Head of caudate nucleus (tissue), 42 donors: ENCODE data around the gene XPNPEP3.

Source experiments
- DNase-seq, 42 donors: peaks; one replicate each; pipeline versions ENCODE4 v3.0.0 to v3.0.0-alpha.2; 2020 to 2021; ENCODE audit warnings: mixed read lengths in 7 of 42
- intact Hi-C: fragments of 100-400 bp; cut with DNase I; formaldehyde crosslinking; loops from one replicate; pipeline ENCODE4 v1.15.0; 2022

Gene XPNPEP3

GRCh38 chr22:40919446-40919845 lies 62.5 kb downstream of the XPNPEP3 start:
- intact Hi-C loops: no loop called here
- no peak for DNase-seq

DNA sequence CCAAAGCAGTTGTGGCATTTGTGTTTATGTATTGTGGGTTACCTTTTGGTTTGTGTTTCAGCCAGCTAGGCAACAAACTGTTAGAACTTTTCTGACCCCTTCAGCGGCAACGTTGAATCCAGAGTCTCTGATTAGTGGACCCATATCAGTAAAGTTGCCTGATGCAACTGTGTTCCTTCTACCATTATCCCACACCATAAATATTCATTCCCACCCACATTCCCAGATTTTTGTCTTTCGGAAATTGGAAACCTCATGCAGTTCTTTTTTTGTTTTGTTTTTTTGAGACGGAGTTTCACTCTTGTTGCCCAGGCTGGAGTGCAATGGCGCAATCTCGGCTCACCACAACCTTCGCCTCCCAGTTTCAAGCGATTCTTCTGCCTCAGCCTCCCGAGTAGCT lies 63.6 kb downstream of the XPNPEP3 start:
- no peak for DNase-seq
- intact Hi-C loops: loop anchor here (10.0 kb wide), 1 partner anchor 604 kb away; no protein-coding TSS in a partner anchor

DNA sequence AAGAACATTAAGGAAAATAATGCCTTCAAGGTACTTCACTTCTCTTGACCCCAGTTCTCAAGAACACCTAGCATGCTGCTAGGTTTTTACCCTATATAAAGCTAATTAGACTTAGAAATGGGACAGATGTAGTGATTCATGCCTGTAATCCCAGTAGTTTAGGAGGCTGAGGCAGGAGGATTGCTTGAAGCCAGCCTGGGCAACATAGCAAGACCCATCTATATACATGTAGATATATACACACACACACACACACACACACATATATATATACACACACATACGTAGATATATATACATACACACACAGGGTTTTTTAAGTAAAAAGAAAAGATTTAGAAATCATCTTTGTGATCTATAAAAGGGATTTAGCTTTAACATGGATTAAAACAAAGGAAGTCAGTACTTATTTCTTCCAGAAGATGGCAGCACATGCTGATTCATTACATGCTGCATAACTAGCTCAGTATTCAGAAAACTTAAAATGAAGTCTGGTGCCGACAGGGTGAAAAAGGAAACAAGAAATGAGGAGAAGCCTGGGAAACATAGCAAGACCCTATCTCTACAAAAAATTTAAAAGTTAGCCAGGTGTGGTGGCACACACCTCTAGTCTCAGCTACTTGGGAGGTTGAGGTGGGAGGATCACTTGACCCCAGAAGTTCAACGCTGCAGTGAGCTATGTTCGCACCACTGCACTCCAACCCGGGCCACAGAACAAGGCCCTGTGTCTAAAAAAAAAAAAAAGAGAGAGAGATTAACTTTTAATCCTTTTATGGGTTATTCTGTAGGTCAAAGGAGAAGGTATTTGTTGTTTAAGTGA lies 65.7 kb downstream of the XPNPEP3 start:
- peak in 7 of 42 donors; percentile 8 to 61 (median 21) for DNase-seq
- intact Hi-C loops: loop anchor here (10.0 kb wide), 1 partner anchor 602 kb away; no protein-coding TSS in a partner anchor

GRCh38 chr22:40928657-40929056 lies 71.7 kb downstream of the XPNPEP3 start:
- intact Hi-C loops: loop anchor here (10.0 kb wide), 1 partner anchor 596 kb away; no protein-coding TSS in a partner anchor
- DNase-seq: no peak

- intact Hi-C loops: no loop called here
- no peak for DNase-seq
Observed at GRCh38 chr22:40932396-40932795, 75.4 kb downstream of the XPNPEP3 start.

GRCh38 chr22:40939202-40939601 lies 82.3 kb downstream of the XPNPEP3 start:
- no peak for DNase-seq
- intact Hi-C loops: no loop called here

DNA sequence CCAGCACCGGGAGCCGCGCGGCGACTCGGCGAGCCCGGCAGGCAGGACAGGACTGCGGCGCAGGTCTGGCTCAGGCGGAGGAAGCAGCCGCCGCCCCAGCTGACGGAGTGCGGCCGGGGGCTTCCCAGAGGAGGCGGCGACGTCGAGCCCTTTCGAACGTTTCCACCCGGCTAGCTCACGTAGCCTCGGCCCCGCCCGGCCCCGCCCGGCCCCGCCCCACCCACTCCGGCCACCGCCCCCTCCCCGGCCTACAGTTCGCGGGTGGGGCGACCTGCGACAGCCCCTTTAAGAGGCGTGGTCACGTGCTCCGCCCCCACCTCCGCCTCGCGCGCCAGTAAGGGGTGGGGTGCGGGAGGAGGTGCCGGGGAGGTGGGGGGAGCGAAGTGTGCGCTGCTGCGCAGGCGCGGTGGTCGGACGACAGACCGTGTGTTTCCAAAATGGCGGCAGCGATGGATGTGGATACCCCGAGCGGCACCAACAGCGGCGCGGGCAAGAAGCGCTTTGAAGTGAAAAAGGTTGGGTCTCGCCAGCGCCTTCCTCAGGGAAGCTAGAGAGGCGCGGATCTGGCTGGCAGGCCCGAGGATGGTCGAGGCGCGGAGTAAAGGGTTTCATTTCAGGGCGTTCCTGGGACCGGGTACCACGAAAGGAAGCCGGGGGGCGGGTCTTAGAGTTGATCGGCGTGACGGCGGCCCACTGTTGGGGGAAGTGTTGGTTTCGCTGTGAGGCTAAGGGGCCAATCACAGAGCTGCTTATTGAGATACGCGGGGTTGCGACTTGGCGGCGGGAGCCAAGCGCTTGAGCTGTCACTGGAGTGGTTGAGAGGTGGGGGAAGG lies 94.2 kb downstream of the XPNPEP3 start, which contains the start of gene RBX1:
Gene RBX1, plus strand, starts transcription at position 417 of the 833 bp plus-strand sequence. Its CDS starts 21 bp downstream, at position 438.
- intact Hi-C loops: loop anchor here (1.0 kb wide), 1 partner anchor 140 kb away; no protein-coding TSS in a partner anchor
- peak; percentile 98 to 100 (median 99) for DNase-seq

- DNase-seq: peak in 1 of 42 donors; percentile 17
- intact Hi-C loops: loop anchor here (1.0 kb wide), 1 partner anchor 139 kb away; no protein-coding TSS in a partner anchor
Observed at GRCh38 chr22:40951795-40952605, 95.1 kb downstream of the XPNPEP3 start.

DNA sequence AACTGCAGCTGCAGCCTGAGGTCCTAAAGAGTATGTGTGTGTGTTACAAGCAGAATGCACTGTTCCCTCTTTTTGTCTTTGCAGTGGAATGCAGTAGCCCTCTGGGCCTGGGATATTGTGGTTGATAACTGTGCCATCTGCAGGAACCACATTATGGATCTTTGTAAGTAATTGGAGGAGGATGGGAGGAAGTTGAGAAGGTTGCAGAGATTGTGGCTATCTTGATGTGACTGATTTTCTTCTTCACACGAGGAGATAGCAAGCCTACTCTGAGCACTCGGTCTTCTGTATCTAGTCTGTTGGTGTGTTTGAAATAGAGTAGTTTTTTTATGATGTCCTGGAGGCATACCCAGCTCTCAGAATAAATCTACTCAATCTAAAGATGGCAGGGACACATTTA lies 96.5 kb downstream of the XPNPEP3 start:
- intact Hi-C loops: no loop called here

DNA sequence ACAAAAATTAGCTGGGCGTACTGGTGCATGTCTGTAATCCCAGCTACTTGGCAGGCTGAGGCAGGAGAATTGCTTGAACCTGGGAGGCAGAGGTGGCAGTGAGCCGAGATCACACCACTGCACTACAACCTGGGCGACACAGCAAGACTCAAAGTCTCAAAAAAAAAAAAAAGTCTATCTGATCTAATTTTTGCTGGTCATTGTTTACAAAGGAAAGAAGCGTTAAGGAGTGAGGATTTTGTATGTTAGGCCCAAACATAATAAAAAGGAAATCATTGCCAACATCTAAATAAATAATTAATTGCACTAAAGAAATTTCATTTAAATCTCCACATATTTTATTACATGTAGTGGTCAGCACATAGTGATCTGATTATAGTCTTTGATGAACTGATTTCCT lies 97.2 kb downstream of the XPNPEP3 start:
- no peak for DNase-seq
- intact Hi-C loops: no loop called here

More for the DNA sequence above, 96.5 kb downstream of the XPNPEP3 start:
- DNase-seq: no peak

- DNase-seq: no peak
- intact Hi-C loops: no loop called here
Observed at GRCh38 chr22:40955571-40955970, 98.6 kb downstream of the XPNPEP3 start.

GRCh38 chr22:40957601-40958000 lies 100.7 kb downstream of the XPNPEP3 start:
- intact Hi-C loops: no loop called here
- DNase-seq: no peak

- intact Hi-C loops: no loop called here
- DNase-seq: no peak
Observed at GRCh38 chr22:40958299-40958698, 101.4 kb downstream of the XPNPEP3 start.

DNA sequence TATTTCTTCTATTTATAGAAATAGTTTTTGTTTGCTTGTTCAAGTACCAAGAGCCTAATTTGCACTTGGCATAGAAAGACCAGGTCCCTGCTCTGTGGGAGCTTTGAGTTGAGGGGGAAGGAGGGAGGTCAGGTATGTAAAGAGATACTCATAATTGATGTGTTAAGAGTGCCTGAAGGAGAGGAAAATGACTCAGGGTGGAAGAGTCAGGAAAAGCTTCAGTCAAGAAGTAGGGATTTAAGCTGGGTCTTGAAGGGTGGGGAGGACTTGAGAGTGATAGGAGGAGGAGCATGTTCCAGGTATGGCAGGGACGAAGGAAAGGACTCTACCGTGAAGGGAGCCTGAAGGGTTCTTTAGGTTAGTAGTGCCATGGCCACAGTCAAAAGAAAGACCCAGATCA lies 103.2 kb downstream of the XPNPEP3 start:
- DNase-seq: no peak
- intact Hi-C loops: no loop called here

- DNase-seq: no peak
- intact Hi-C loops: no loop called here
Observed at GRCh38 chr22:40965936-40966725, 109.2 kb downstream of the XPNPEP3 start.

GRCh38 chr22:40966726-40967085 lies 109.8 kb downstream of the XPNPEP3 start:
- DNase-seq: no peak
- intact Hi-C loops: no loop called here

DNA sequence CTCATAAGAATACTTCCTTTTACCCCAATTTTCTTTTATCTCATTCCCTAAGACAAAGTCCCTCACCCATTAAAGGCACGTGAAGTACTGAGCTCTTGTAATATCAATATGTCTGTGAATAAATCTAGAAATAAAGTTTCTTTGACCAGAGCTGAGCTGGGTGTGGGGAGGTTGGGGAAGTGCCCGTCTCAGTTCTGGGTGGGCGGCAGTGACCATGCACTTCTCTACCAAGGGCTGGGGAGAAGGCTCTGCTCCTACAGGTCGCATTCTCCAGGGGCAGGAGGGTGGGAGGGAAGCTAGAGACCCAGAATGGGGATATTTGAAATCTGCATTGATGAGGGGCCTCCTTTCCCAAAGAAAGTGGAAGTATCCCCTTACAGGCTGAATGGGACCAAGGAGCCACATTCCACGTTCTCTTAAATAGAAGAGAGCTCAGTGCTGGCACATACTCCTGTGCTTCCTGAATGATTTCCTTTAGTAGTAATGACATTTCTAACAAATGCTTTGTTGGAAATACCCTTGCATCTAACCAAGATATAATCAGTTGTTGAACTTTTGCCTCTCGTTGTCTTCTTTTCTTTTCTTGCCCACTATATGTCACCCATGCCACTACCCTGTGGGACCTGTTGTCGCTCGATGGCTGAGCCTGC lies 110.3 kb downstream of the XPNPEP3 start:
- no peak for DNase-seq
- intact Hi-C loops: no loop called here

DNA sequence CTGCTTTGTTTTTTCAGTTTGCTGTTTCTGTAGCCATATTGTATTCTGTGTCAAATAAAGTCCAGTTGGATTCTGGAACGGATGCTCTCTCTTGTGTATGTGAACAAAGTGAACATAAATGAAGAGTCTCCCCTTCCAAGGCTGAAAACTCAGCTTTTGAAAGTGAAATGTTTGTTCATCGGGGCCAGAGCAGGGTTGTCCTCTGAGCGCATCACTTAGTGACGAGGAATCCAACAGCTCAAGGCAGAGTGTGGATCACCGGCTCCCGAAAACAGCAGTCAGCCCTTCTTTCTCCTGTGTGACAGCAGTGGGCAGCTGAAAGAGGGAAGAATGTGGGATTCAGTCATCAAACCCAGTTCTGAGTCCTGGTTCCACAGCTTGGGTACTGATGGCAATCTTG lies 115.6 kb downstream of the XPNPEP3 start:
- DNase-seq: no peak
- intact Hi-C loops: no loop called here
